ENCODE measurements around the gene EYA2.

The EYA2 gene

DNA sequence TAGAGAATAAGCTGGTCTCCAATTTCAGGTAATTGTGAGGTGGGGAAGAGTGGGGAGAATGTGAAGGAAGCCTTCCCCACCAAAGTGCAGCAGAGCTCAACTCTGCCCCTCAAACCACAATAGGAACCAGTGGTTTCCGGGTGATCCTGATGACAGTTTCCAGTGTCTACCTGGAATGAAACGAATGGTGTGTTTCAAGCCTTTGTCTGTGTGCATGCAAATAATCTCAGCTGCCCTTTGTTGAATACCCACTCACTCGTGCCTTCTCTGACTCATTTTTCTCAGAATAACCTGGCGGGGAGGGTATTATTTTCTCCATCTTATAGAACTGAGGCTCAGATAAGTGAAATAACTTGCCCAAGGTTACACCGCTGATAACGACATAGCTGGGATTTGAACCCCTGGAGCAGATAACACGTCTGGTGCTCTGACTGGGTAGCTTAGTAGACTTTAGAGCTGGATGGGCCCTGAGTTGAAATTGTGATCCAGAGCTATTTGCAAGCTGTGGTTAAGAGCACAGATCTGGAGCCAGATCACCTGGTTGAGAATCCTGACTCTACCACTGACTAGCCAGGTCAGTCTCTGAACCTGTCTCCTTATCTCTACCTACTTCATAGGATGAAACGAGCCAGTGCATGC, 85.1 kb downstream of the EYA2 start:
- no peak for DNase-seq (ENCODE audit: low spot score)

DNA sequence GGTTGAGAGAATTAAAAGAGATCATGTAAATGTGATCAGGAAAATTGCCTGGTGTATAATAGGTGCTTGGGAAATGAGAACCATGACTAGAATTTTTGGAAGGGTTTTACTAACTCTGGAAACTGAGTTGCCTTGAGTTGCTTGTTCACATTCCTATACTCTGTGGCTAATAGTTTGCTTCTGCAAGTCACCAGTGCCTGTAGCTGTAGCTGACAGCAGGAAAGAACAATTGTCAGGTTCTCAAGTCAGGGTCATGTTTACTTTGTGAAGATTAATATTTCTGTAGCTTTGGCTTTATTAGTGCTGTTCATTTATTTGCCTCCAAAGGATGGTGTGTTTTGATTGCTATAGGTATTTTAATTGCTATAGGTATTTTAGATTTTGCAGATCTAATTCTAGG, 86.5 kb downstream of the EYA2 start:
- DNase-seq (ENCODE audit: low spot score): no peak

- no peak for DNase-seq (ENCODE audit: low spot score)
These were observed 88.8 kb downstream of the EYA2 start for GRCh38 chr20:46983466-46983865.

GRCh38 chr20:46984405-46984804, 89.8 kb downstream of the EYA2 start:
- no peak for DNase-seq (ENCODE audit: low spot score)

DNA sequence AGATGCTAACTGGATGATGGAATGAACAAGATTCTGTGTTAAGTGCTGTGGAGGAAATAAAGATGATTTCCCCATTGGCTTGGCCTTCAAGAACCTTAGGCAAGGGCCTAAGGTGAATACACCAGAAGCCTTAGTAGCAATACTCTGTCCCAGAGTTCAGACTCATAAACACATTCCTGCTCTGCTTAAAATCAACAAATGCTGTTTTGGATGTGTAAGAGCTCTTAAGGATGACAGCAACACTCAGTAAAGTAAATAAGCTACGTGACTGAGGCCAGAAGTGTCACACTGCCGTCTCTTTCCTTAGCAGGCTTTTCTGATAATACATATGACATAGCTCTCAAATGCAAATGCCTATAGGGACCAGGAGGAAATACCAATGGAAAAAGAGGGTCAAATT, 90.6 kb downstream of the EYA2 start:
- DNase-seq (ENCODE audit: low spot score): no peak

- DNase-seq (ENCODE audit: low spot score): no peak
These were observed 91.0 kb downstream of the EYA2 start for GRCh38 chr20:46985671-46986070.

GRCh38 chr20:46987001-46987400, 92.4 kb downstream of the EYA2 start:
- DNase-seq (ENCODE audit: low spot score): no peak

DNA sequence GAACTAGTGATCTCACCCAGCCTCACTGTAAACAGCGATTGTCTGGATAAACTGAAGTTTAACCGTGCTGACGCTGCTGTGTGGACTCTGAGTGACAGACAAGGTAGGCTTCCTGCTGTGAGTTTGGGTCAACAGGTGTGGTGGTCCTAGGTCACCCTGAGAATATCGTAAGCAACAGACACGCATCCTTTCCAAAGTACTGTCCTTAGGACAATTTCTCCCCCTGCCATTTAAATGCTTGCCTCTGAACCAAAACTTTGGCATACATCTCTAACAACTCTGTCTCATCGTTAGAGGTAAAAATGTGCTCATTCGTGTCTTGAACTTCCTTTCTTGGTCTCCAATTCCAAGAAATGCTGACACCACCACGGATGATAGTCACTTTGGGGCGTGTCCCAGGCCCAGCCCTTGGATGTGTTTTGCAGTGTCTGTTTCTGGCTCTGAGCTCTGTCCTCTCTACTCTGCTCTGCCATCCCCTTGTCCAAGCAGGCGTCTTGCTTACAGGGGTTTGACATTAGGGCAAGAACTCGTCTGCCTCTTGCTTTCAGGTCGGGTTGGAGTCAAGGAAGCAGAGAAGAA, 95.5 kb downstream of the EYA2 start:
- peak; percentile 16 for DNase-seq (ENCODE audit: low spot score)

DNA sequence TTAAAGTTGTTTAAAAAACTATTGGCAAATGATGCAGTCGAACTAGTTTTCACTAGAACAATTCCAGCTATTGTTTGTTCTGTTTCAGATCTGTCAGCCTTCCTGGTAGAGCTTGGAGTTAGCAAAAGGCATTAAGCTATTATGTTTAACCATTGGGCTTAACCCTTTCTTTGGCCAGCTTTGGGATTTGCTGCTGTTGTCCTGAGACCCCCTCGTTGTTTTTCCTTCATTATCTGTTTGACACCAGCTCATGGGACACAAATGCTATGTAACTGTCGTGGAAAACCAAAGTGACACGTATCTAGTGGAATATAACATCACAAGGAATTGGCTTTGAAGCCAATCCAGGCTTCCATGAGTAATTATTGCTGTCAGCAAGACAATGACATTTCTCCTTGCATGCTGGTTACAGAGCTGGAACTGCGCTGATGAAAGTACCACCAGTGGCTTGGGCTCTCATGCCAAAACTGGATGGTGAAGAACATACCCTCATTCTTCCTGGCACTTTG, 96.0 kb downstream of the EYA2 start:
- DNase-seq (ENCODE audit: low spot score): no peak

DNA sequence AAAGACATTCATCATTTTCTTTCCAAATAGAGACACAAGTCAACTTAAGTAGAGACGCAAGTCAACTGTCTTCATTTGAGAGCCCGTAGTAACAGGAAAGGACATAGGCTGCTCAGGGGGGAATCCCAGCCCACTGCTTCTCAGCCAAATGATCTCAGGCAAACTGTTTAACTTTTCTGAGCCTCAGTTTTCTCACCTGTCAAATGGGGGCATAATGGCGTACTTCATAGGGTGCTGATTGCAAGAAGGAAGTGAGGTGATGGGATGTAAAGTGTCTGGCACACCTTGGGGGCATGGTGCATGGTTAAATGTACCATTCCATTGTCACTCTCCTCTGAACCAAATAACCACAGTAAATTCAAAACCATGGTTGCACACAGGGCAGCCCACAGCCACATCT, 96.5 kb downstream of the EYA2 start:
- DNase-seq (ENCODE audit: low spot score): no peak

- DNase-seq (ENCODE audit: low spot score): no peak
These were observed 97.4 kb downstream of the EYA2 start for GRCh38 chr20:46991880-46992639.

GRCh38 chr20:46992640-46993035, 98.0 kb downstream of the EYA2 start:
- DNase-seq (ENCODE audit: low spot score): no peak

DNA sequence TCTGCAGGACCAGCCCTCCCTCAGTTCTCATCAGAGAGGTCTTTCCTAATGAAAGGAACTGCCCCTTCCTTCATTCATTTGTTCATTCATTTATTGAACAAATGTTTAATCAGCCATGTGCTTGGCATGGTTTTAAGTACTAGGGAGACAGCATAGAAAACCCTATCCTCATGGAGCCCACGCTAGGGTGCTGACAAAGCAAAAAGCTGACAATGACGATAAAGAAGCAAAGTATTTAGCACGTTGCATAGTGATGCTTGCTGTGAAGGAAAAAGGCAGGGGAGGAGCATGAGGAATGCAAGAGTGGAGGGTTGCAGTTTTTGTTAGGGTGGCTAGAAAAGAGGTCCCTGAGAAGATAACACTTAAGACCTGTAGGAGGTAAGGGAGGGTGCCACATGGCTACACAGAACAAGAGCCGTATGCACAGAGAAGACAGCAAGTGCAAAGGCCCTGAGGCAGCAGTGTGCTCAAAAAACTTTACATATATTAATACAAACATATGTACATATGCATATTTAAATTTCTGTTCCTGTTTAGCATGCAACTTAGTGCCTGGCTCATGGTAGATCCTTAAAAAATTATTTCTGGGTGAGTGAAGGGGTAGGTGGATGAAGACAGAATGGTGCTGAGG, 98.9 kb downstream of the EYA2 start:
- no peak for DNase-seq (ENCODE audit: low spot score)

GRCh38 chr20:46994341-46994740, 99.7 kb downstream of the EYA2 start:
- DNase-seq (ENCODE audit: low spot score): peak; percentile 32

DNA sequence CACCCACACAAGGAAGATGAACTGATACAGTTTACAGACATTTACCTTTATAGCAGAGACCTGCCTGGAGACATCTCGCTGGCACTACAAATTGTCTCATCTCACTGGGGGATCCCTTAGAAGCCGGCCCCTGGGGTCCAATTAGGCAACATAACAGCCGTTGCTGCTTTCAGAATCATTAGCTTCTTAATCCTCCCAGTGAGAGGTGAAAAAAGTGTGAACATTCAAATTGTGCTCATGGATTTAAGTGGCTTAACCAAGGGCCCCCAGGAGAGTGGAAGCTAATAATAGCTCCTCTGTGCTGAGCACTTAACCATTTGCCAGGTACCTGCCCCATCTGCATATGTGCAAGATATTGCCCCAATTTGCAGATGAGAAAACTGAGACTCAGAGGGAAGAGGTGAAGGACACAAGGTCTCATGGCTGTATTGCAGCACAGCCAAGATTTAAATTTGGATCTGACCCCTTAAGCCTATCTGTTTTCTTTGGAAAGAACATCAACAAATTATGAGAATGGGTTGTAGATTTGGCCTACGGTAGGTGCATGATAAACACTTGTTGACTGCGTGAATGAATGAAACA, 101.0 kb downstream of the EYA2 start:
- DNase-seq (ENCODE audit: low spot score): no peak

- no peak for DNase-seq (ENCODE audit: low spot score)
These were observed 102.5 kb downstream of the EYA2 start for GRCh38 chr20:46997187-46997586.

- no peak for DNase-seq (ENCODE audit: low spot score)
These were observed 104.0 kb downstream of the EYA2 start for GRCh38 chr20:46998477-46999240.

DNA sequence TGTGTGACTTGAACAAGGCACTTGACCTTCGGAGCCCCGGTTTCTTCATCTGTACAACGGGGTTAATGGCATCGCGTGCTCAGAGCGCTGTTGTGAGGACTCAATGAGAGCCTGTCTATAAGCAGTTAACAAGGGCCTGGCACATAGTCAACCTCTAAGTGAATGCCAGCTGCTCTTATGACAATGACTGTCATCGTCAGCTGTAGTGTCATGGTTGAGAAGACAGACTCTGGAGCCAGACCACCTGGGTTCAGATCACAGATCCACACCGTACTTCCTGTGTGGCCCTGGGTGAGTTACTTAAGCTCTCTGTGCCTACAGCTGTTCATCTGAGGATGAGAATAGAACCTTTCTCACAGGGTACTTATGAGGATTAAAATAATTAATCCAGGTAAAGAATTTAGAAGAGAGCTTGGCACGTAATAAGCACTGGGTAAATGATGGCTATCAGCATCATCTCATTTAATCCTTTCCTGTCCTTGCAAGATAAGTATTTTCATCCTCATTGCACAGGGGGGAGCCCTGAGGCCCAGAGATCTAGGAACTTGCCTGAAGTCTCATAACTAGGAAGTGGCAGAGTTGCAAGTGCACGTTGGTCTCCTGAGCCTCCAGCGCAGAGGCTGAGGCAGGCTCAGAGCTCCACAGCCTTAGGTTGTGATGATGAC, 105.3 kb downstream of the EYA2 start:
- DNase-seq (ENCODE audit: low spot score): no peak

DNA sequence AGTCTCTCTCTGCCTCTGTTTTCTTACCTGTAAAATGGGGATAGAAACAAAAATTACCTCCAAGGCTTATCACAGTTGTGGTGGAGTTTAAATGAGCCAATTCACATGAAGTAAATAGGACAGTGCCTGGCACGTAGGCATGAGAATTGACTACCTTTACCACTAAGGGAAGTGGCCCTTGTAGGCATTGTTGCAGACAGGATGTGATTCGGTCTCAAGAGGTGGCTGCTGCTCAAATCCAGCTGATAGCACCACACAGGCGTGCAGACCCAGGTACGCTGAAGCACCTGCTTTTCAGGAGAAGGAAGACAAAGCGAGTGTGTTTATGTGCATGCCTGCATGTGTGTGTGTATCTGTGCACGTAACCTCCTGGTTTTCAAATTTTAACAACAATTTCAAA, 108.6 kb downstream of the EYA2 start:
- no peak for DNase-seq (ENCODE audit: low spot score)

DNA sequence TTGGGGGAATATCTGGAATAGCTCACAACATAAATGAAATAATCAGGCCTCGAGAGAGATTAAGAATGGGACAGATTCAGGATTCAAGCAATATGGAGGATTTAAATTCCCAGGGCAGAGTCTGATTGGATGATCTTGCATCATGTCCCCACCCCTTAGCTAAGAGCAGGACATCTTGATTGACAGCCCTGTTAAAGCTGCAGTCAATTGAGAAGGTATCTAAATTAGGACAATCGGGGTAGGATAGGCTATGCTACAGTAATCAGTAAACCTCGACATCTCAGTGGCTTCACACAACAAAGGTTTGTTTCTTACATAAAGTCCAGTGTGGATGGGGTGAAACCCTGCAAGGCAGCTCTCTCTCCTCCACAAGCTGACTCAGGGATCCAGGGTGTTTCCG, 109.5 kb downstream of the EYA2 start:
- no peak for DNase-seq (ENCODE audit: low spot score)

Data from CD4-positive, alpha-beta T cell treated with Interleukin-2 at 100 ng/mL for 4 hours (primary cell).